Fibroblast of lung (primary cell): Measurements from ENCODE around the gene KLHL17. TPM values are rescaled to one million over a fixed set of nuclear protein-coding genes. Genes with fewer than 3 reads are reported as not detected.
A peak's percentile ranks its signal among the peaks of the same experiment; 100 is the strongest.
"Not testable (repeated sequence)": the region's sequence is repeated elsewhere in the genome, so short reads cannot be mapped to it uniquely, and the experiment has no call there.

Source experiments
- DNase-seq, 2 donors: peaks; one replicate each; pipeline versions ENCODE4 v3.0.0 to v3.0.0-alpha.2; 2010; ENCODE audit warnings: low read depth in 2 of 2
- H2AFZ ChIP-seq: 2 replicates; pipeline ENCODE4 v1.5.1; 2012; ENCODE audit warnings: low read length, control low read depth, inconsistent platforms
- H3K27ac ChIP-seq: 2 replicates; pipeline ENCODE4 v1.5.1; 2011; ENCODE audit warnings: low read length, control low read depth; ENCODE audit not compliant: insufficient read depth
- H3K27me3 ChIP-seq: 2 replicates; pipeline ENCODE4 v1.5.1; 2011; ENCODE audit warnings: mild to moderate bottlenecking, low read length; ENCODE audit not compliant: control insufficient read depth, insufficient read depth
- H3K36me3 ChIP-seq: 2 replicates; pipeline ENCODE4 v1.5.1; 2011; ENCODE audit warnings: low read length; ENCODE audit not compliant: control insufficient read depth, insufficient read depth
- H3K4me1 ChIP-seq: 2 replicates; pipeline ENCODE4 v1.5.1; 2011; ENCODE audit warnings: low read length; ENCODE audit not compliant: control insufficient read depth, insufficient read depth; ENCODE audit errors: extremely low read depth
- H3K4me2 ChIP-seq: 2 replicates; pipeline ENCODE4 v1.5.1; 2011; ENCODE audit warnings: low read length, control low read depth; ENCODE audit not compliant: insufficient read depth; ENCODE audit errors: extremely low read depth
- H3K4me3 ChIP-seq, 4 experiments: fragments of 200-600 bp in 1 of 4; sonication (generic) in 1 of 4; replicated peaks in 1 of 4; 2 replicates each; pipeline ENCODE4 v1.5.1; 2011 to 2016; ENCODE audit warnings: low read length in 4 of 4, low read depth in 3 of 4, mild to moderate bottlenecking in 3 of 4, control low read depth in 2 of 4, inconsistent platforms in 1 of 4, mixed read lengths in 1 of 4; ENCODE audit not compliant: insufficient read depth in 1 of 4; ENCODE audit errors: control extremely low read depth in 1 of 4
- H3K79me2 ChIP-seq: 2 replicates; pipeline ENCODE4 v1.5.1; 2012; ENCODE audit warnings: mild to moderate bottlenecking, low read length, inconsistent platforms; ENCODE audit not compliant: control insufficient read depth, insufficient read depth
- H3K9ac ChIP-seq: 2 replicates; pipeline ENCODE4 v1.5.1; 2011; ENCODE audit warnings: mild to moderate bottlenecking, low read length, control low read depth; ENCODE audit not compliant: insufficient read depth
- H3K9me3 ChIP-seq: 2 replicates; pipeline ENCODE4 v1.5.1; 2012; ENCODE audit warnings: low read depth, low read length; ENCODE audit not compliant: control insufficient read depth, insufficient read depth
- H4K20me1 ChIP-seq: 2 replicates; pipeline ENCODE4 v1.5.1; 2011; ENCODE audit warnings: low read length; ENCODE audit not compliant: control insufficient read depth, insufficient read depth; ENCODE audit errors: extremely low read depth
- CTCF ChIP-seq, 2 donors: IDR thresholded peaks in 1 of 2; conservative IDR thresholded peaks in 1 of 2; 1 replicate in 1 of 2; 2 replicates in 1 of 2; pipeline ENCODE4 v1.5.1; 2011 to 2012; ENCODE audit warnings: low read length in 2 of 2, control low read depth in 1 of 2, inconsistent platforms in 1 of 2, low read depth in 1 of 2, mild to moderate bottlenecking in 1 of 2
- EZH2 ChIP-seq: IDR thresholded peaks from 2 replicates; pipeline ENCODE4 v1.5.1; 2012; ENCODE audit warnings: low read length, control low read depth, mild to moderate bottlenecking; ENCODE audit errors: missing control alignments
- polyA plus RNA-seq, 2 donors: library from polyadenylated mRNA; depleted of rRNA in 1 of 2; stranded (reverse) in 1 of 2; unstranded in 1 of 2; fragments of >200 nt; gene quantifications; 2 replicates each; pipeline ENCODE4 v1.2.1, GENCODE V29; 2011 to 2012; ENCODE audit warnings: missing spikeins in 1 of 2
- total RNA-seq: library from RNA; depleted of rRNA; stranded (reverse); fragments of >200 nt; gene quantifications from 2 replicates; pipeline ENCODE4 v1.2.1, GENCODE V29; 2014

The KLHL17 gene
- total and polyA plus RNA-seq, 2 donors (not counting 1 experiment from before 2014, with no cell fraction given), result 4.7 to 7.4 TPM

DNA sequence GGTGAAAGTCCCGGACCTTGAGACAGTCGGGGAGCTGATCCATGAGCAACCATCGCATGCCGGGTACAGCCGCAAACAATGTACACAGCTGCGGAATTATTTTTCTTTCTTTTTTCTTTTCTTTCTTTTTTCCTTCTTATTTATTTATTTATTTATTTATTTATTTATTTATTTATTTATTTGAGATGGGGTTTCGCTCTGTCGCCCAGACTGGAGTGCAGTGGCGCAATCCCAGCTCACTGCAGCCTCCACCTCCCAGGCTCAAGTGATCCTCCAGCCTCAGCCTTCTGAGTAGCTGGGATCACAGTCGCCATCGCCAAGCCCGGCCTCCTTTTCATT is 24.1 kb downstream of the KLHL17 start:
- Histone ChIP-seq H4K20me1 (no peaks in the 10 kb centered on the region), H3K4me2 (peak overlapping the region; percentile 59), H3K27ac (no peak overlapping the region), H3K4me3 (no peak overlapping the region), H3K27me3 (peaks cover 11% of the 10 kb centered on the region), H3K9me3 (no peaks in the 10 kb centered on the region), H3K4me1 (no peaks in the 10 kb centered on the region), H2AFZ (no peak overlapping the region), H3K79me2 (no peaks in the 10 kb centered on the region), H3K9ac (no peak overlapping the region), H3K36me3 (no peaks in the 10 kb centered on the region)
- no peak for DNase-seq
- no peak for TF ChIP-seq EZH2
- no peak for TF ChIP-seq CTCF (conservative IDR thresholded peaks at IDR 0.05 in 1 of 2, IDR thresholded peaks at IDR 0.05 in 1 of 2; ENCODE audit: low read depth in 1 of 2, low read length in 2 of 2)

DNA sequence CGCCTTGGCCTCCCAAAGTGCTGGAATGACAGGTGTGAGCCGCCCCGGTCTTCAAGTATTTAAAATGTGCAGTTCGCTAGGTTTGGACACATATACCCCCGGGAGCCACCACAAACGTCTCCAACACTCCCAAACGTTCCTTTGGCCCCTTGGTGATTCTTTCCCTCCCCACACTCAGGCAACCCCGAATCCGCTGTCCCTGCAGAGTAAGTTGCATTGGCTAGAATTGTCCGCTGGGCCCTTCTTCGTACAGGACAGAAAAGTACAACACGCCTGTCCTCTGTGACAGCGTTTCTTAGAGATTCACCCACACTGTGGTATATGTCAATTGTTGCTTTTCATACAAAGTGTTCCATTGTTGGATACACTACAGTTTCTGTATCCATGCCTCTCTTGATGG is 24.7 kb downstream of the KLHL17 start:
- Histone ChIP-seq H3K4me3 (no peak overlapping the region), H2AFZ (no peak overlapping the region), H3K27ac (no peak overlapping the region), H3K36me3 (no peaks in the 10 kb centered on the region), H3K9me3 (no peaks in the 10 kb centered on the region), H3K9ac (no peak overlapping the region), H3K79me2 (no peaks in the 10 kb centered on the region), H3K4me1 (no peaks in the 10 kb centered on the region), H3K27me3 (peaks cover 12% of the 10 kb centered on the region), H3K4me2 (no peak overlapping the region), H4K20me1 (no peaks in the 10 kb centered on the region)
- no peak for DNase-seq
- no peak for TF ChIP-seq CTCF (conservative IDR thresholded peaks at IDR 0.05 in 1 of 2, IDR thresholded peaks at IDR 0.05 in 1 of 2; ENCODE audit: low read depth in 1 of 2, low read length in 2 of 2)
- TF ChIP-seq EZH2, result no peak

GRCh38 chr1:988061-988460 is 27.7 kb downstream of the KLHL17 start:
- H4K20me1 ChIP-seq, H3K4me1 ChIP-seq, H2AFZ ChIP-seq, H3K4me2 ChIP-seq, H3K27ac ChIP-seq, H3K4me3 ChIP-seq, H3K79me2 ChIP-seq, H3K36me3 ChIP-seq, H3K9me3 ChIP-seq, H3K9ac ChIP-seq, DNase-seq: not testable (repeated sequence)
- peaks cover 10% of the 10 kb centered on the region for H3K27me3 ChIP-seq

GRCh38 chr1:991275-991674 is 30.9 kb downstream of the KLHL17 start:
- H3K9ac ChIP-seq, H3K4me1 ChIP-seq, H3K79me2 ChIP-seq, H4K20me1 ChIP-seq, H3K9me3 ChIP-seq, DNase-seq, H3K4me2 ChIP-seq, H3K36me3 ChIP-seq, H3K27ac ChIP-seq, H3K4me3 ChIP-seq, H2AFZ ChIP-seq: not testable (repeated sequence)
- peaks cover 12% of the 10 kb centered on the region for H3K27me3 ChIP-seq
